ENCODE data around the gene FCER1G.

The FCER1G gene

DNA sequence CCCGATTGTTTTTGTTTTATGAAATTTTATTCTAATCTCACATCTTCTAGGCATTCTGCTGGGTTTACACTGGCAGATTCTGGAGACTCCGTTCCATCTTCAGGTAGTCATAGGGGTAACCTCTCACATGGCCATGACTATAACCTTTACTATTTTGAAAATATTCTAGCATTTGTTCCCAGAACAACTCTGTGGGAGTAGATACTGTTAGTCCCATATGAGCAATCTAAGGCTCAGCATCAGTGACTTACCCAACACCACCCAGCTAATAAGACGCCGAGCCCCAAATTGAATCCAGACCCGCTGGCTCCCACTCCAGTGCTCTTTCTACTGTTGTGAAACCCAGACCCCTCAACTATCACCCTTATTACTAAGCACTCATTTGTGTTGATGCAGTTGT lies 26.1 kb upstream of the FCER1G start:
- no peak for DNase-seq

GRCh38 chr1:161190962-161191521 lies 24.1 kb upstream of the FCER1G start:
- DNase-seq = no peak

DNA sequence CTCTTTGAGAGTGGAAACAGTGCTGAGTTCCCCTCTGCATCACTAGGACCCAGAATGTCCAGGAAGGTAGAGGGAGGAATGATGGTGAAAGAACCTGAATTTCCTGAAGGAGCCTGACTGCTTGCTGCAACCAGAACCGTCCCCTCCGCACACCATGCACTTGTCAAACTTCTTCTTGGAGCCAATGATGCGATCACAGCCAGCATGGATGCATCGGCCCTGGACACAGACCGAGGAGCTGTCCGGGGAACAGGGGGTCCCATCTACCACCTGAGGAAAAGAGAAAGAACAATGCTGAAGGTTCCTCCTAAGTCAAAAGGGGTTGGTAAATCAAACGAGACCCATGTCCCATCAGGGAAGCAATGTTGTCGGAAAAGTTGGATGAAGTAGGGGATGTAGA lies 23.1 kb upstream of the FCER1G start:
- DNase-seq = no peak

DNA sequence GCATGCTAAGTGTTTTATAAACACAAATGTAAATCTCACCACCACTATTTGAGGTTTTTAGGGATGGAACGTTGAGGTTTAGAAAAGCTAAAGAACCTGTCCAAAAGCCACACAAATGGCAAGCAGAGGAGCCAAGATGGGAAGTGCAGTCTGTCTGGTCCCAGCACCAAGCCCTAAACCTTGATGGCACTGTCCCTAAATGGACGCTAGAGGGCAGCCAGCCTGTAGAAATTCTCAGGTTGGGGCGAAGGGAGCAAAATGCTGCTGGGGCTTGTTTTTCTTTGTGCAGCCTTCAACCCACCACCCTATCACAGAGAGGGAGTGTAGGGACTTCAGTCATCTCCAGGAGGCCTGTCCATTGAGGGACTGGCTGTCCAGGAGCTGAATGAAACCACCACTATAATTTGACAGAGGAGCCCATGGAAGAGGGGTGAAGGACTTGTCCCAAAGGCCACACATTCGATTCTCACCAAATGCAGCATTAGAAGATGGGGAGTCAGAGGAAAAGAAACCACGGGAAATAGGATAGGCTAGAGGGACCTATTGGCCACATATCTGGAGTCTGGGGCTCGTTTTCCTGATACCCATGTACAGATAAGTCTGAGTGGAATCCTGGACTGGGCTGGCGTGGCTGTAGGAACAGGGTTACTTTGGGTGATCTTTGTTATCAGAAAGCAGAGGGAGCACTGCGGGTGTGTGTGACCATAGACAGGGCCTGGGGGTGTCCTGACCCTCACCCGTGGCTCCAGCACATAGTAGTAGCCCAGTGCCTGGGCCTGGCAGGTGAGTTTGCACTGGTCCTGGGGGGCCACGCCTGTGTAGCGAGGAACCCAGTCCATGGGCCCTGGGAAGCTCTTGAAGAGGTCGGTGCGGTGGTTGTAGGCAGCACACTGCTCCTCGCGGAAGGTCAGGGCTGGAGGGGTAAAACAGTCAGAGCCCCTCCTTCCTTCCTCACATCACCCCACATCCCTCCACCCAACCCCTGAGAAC lies 22.3 kb upstream of the FCER1G start:
- DNase-seq = peak; percentile 76

GRCh38 chr1:161193561-161194235 lies 21.4 kb upstream of the FCER1G start:
- no peak for DNase-seq

DNA sequence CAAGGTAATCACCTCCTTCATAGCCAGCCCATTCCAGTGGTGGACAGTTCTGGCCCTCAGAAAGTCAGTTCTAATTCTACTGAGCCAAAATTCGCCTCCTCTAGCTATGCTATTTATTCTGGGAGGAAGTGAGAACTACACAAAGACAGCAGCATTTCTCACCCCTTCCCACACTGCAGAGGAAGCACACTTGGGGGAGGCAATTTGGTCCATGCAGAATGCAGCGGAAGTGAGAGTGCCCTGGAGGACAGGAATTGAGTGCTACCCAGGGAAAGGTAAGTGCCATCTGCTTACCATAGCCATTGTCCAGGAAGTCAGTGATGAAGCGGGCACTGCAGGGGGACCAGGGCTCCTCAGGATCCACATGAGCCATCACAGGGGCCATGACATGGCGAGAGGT lies 19.9 kb upstream of the FCER1G start:
- no peak for DNase-seq

DNA sequence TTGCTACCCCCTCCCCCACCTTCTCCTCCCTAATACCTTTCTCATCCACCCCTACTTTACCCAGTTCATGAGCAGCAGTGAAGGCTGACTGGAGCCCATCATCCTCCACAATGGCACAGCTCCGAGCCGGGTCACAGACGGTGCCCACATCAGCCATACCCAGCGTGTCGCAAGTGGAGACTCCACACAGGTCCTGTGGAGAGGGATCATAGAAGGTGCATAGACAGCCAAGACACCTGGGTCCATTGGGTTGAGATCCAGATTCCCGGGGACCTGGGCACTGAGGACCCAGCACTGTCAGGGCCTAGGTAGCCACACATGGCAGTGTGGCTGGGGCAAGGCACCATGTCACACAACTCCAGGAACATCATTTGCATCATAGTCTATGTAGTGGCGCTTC lies 19.0 kb upstream of the FCER1G start:
- DNase-seq = no peak

- no peak for DNase-seq
These were observed 18.3 kb upstream of the FCER1G start for GRCh38 chr1:161196521-161197451.

- DNase-seq = no peak
These were observed 17.4 kb upstream of the FCER1G start for GRCh38 chr1:161197560-161198193.

DNA sequence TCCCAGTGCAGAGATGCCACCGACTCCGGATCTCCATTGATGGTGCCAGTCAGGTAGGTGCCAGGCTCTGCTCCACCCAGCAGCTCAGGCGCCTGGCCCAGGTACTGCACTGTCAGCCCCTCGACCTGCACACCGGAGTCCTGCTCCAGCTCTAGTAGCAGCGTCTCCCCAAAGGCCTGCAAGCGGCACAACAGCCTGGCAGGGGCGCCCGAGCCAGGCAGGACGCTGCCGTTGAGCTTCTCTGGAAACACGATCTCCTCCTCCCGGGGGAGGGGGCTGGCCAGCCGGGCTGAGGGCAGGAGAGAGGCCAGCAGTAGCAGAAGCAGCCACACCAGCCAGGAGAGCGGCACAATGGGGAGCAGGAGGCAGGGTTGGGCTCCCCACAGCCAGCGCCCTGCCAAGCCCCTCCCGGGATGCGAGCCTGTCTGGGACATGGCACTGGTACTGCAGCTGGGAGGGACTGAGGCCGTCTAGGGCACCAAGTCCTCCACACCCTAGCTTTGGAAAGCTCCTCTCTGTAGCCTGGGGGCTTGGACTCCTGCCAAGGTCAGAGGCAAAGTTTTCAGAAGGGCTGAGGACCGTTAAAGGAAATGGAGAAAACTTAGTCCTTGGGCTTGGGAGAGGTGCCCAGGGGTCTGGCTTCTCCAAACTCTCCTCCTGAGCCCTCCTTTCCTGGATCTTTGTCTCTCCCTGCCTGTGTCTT lies 16.8 kb upstream of the FCER1G start:
- DNase-seq = no peak

DNA sequence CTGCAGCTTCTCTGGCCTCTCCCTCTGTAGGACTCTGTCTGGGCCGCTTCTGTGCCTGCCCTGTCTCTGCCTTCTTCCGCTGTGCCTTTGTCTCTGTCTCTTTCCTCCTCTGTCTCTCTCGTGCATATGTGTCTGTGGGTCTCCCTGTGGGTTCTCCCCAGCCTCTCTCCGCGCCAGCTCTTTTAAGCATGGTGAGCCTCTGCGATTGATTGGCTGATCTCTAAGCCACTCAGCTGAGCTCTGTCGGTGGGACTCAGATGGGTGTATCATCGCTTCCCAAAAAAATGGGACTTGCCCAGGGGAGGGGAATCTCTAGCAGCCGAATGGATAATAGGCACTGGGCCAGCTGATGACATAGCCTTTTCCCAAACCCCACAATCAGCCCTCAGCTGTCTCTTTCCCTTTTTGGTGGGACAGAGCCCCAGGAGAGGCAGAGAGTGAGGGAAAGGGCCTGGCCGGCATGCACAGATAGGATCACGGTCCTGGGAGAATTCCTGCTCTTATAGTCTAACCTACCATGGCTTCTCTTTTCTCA lies 16.1 kb upstream of the FCER1G start, which contains the start of gene ADAMTS4:
TSS of gene ADAMTS4 (minus strand) at position 158 of the 535 bp plus-strand sequence. CDS start 427 bp downstream, outside the sequence.
- DNase-seq = no peak

DNA sequence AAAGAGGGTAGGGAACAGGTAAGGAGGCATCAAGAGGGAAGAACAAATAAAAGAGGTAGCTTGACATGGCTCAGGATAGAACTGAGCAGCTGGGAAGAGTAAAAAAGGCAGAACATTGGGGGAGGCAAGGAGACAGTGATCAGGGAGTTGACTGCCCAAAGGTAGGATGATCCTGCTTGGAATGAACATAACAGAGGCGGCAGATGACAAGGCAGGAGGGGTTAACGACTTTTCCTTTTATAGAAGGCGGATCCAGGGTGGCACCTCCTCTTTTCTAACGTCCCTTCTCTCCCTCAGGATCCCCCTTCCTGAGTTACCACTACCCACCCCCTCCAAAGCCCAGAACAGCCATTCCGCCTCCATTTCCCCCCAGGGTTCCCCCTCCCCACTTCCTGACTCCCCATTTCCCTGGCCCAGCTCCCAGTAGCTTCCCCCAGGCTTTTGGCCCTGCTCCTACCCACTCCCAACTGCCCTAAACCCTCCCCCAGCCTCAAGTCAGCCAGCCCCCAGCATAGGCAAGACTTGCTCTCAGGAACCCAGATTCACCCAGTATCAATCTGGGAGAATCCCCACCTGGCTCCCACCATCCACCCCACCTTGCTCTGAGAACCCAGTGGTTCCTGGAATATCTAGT lies 15.5 kb upstream of the FCER1G start:
- no peak for DNase-seq

DNA sequence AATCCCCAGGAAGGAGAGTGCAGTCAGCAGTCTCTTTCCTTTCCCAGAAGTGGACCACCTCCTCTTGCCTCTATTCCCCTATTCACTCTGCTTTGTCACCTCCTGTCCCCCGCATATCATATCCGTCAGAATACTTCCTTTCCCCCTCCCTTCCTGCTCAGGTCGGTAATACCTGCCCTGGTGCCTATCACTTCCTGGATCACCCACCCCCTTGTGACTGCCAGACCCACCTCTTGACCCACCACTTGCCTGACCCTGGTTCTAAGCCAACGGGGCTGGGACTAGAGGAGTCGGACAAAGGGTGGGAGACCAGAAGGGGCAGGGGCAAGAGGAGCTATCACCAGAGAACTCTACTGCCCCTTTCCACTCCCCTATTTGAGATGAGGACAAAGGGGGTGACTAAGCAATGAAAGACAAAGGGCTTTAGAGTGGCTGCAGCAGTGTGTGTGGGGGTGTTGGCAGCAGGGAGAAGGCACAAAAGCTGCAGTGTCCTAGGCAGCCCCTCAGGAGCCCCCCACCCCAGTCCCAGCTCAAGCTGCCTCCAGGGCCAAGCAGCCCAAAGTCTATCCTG lies 14.6 kb upstream of the FCER1G start:
- no peak for DNase-seq

DNA sequence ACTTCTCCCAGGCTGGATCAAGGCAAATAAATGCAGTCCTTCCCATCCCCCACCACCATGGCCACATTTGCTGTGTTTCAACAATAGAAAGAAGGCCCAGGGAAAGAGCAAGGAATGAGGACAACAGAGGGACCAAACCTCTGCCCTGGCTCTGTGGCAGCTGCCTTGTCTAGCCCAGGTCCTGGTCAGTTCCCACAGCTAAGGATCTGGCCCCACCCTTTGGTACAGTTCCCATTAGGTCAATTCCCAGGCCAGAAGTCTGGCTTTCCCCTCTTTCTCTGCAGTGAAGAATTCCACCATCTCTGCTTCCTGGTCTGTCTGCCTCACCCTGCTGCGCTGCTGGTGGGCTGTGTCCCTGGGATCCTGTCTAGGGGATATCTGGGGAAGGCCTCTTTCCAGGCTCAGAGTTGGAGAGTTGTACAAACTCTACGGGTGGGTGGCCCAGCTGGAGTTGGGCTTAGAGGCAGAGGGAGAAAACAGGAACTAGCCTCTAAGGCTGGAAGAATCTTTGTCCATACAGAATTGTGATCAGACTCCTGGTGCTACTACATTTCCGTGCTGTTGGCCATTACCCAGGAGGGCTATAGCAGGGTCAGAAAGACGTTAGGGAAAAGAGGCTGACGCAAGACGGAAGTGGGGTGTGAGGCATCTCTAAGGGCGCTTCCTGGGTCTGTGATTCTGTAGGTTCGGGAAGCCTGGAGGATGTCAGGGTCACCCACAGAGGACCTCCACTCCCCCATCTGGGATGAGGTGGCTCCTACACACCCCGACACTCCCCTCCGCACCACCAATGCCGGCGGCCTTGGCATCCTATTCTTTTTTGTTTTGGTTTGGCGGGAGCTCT lies 13.9 kb upstream of the FCER1G start:
- DNase-seq = no peak

- DNase-seq = peak; percentile 97
These were observed 13.0 kb upstream of the FCER1G start, which contains the start of gene NDUFS2 for GRCh38 chr1:161201836-161202712. Gene NDUFS2, plus strand, starts transcription at chr1:161202367. Its CDS starts 19 bp downstream, at chr1:161202386.

DNA sequence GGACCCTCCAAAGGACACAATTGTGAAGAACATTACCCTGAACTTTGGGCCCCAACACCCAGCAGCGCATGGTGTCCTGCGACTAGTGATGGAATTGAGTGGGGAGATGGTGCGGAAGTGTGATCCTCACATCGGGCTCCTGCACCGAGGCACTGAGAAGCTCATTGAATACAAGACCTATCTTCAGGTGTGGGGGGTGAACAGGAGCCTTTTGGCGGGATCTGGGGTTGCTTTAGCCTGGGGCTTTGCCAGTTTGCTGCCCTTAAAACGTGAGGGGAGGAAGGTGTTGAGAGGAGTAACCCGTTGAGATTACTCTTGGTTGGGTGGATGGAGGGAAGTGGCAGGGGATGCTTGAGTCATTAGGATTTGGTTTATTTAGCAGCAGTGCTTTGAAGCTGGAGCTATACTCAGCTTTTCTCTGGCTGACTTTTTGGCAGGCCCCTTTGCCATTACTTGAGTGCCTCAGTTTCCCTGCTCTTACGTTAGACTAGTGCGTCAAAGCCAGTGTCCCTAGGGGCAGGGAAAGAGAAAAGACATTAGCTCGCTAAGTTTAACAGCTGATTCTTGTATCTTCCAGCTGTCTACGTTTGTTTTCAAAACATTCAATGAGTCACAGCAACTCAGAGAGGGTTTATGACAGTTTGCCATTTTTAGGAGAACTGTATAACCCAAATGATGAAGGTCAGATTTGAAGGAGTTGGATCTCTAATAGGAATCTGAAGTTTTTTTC lies 8.5 kb upstream of the FCER1G start:
- DNase-seq = no peak

DNA sequence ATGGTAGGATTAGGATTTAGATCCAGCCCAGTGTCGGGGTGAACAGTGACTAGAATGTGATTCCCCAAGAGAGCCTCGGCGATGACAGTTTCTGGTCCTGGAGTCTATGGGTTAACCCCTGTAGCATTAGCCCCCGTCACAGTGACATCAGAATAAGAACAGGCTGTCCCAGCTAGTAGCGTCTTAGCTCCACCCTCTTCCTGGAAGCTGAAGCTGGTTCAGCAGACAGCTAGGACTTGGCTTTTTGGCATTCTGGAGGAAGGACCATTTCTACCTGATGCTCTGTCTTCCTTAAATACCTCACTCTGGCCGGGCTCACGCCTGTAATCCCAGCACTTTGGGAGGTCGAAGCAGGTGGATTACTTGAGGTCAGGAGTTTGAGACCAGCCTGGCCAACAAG lies 7.9 kb upstream of the FCER1G start:
- no peak for DNase-seq

Measured in CD4-positive, alpha-beta T cell treated with Interleukin-15 for 1 hour (primary cell).